GM23338 (cell line): ENCODE data around the gene CSTF3. TPM values are rescaled to one million over a fixed set of nuclear protein-coding genes. Genes with fewer than 3 reads are reported as not detected.
A peak's percentile ranks its signal among the peaks of the same experiment; 100 is the strongest.

ENCODE experiments used
- ATAC-seq: fragments of 200-7000 bp; cut with Tn5 transposase; 3 replicates; pipeline ENCODE4 v1.9.1; 2020
- DNase-seq: peaks from one replicate; pipeline ENCODE4 v3.0.0-alpha.2; 2015; ENCODE audit warnings: low spot score
- H2AFZ ChIP-seq: fragments of 200-600 bp; sonication (generic); 2 replicates; pipeline ENCODE4 v1.8.0; 2016; ENCODE audit warnings: antibody characterized with exemption, mild to moderate bottlenecking, moderate library complexity
- H3F3A ChIP-seq: fragments of 200-600 bp; sonication (generic); replicated peaks from 2 replicates; pipeline ENCODE4 v1.8.0; 2017; ENCODE audit warnings: antibody characterized with exemption, mixed run types, low read depth
- H3K27ac ChIP-seq: fragments of 200-600 bp; sonication (generic); 2 replicates; pipeline ENCODE4 v1.6.1; 2016; ENCODE audit warnings: low read depth
- H3K27me3 ChIP-seq: fragments of 200-600 bp; sonication (generic); 2 replicates; pipeline ENCODE4 v1.8.0; 2016; ENCODE audit warnings: mild to moderate bottlenecking, mixed run types, moderate library complexity; ENCODE audit not compliant: insufficient read depth
- H3K36me3 ChIP-seq: fragments of 200-600 bp; sonication (generic); 2 replicates; pipeline ENCODE4 v1.8.0; 2016; ENCODE audit warnings: mild to moderate bottlenecking; ENCODE audit not compliant: insufficient read depth
- H3K4me1 ChIP-seq: fragments of 200-600 bp; sonication (generic); 2 replicates; pipeline ENCODE4 v1.8.0; 2016; ENCODE audit warnings: mild to moderate bottlenecking, moderate library complexity; ENCODE audit not compliant: insufficient read depth
- H3K4me2 ChIP-seq: fragments of 200-600 bp; sonication (generic); 2 replicates; pipeline ENCODE4 v1.7.1; 2017; ENCODE audit warnings: mixed run types
- H3K4me3 ChIP-seq: fragments of 200-600 bp; sonication (generic); 2 replicates; pipeline ENCODE4 v1.6.1; 2016; ENCODE audit warnings: mixed run types
- H3K79me2 ChIP-seq: fragments of 200-600 bp; sonication (generic); replicated peaks from 2 replicates; pipeline ENCODE4 v1.8.0; 2017; ENCODE audit warnings: mild to moderate bottlenecking; ENCODE audit not compliant: insufficient read depth
- H3K9me2 ChIP-seq: fragments of 200-600 bp; sonication (generic); 2 replicates; pipeline ENCODE4 v1.8.0; 2017; ENCODE audit not compliant: insufficient read depth
- H4K20me1 ChIP-seq: fragments of 200-600 bp; sonication (generic); replicated peaks from 2 replicates; pipeline ENCODE4 v1.8.0; 2017; ENCODE audit warnings: mild to moderate bottlenecking; ENCODE audit not compliant: insufficient read depth
- H3K27ac Mint-ChIP-seq: 2 replicates; pipeline ENCODE4 v1.8.0; 2020; ENCODE audit warnings: inconsistent platforms, mild to moderate bottlenecking, moderate library complexity, mixed read lengths
- H3K27me3 Mint-ChIP-seq: 3 replicates; pipeline ENCODE4 v1.8.0; 2022; ENCODE audit warnings: low read depth, mild to moderate bottlenecking, moderate library complexity, mixed read lengths, inconsistent platforms; ENCODE audit not compliant: insufficient read depth, poor library complexity
- H3K36me3 Mint-ChIP-seq: 3 replicates; pipeline ENCODE4 v1.8.0; 2021; ENCODE audit warnings: low read depth, mild to moderate bottlenecking, inconsistent platforms, moderate library complexity, mixed read lengths
- H3K4me1 Mint-ChIP-seq: 3 replicates; pipeline ENCODE4 v1.8.0; 2020; ENCODE audit warnings: mild to moderate bottlenecking, inconsistent platforms, mixed read lengths
- H3K4me3 Mint-ChIP-seq: 3 replicates; pipeline ENCODE4 v1.8.0; 2021; ENCODE audit warnings: moderate library complexity, mild to moderate bottlenecking, inconsistent platforms, mixed read lengths
- H3K9me3 Mint-ChIP-seq: 3 replicates; pipeline ENCODE4 v1.8.0; 2020; ENCODE audit warnings: moderate library complexity, mild to moderate bottlenecking, inconsistent platforms, mixed read lengths
- CREB1 ChIP-seq: fragments of 250-450 bp; sonication (Bioruptor Pico); IDR thresholded peaks from 2 replicates; pipeline ENCODE4 v1.5.0; 2020; ENCODE audit warnings: low read depth, mild to moderate bottlenecking, moderate library complexity
- CTCF ChIP-seq, 2 experiments: fragments of 200-600 bp in 1 of 2; sonication (generic) in 1 of 2; conservative IDR thresholded peaks; 2 replicates each; pipeline versions ENCODE4 v1.5.1 to v1.6.1; 2016 to 2017; ENCODE audit warnings: antibody characterized with exemption in 2 of 2, low read depth in 2 of 2, mild to moderate bottlenecking in 2 of 2, moderate library complexity in 1 of 2
- ETS1 ChIP-seq: IDR thresholded peaks from 2 replicates; pipeline ENCODE4 v1.6.1; 2016; ENCODE audit warnings: antibody characterized with exemption
- EZH2 ChIP-seq: fragments of 200-600 bp; sonication (generic); IDR thresholded peaks from one replicate; pipeline ENCODE4 v1.8.0; 2017; ENCODE audit warnings: antibody characterized with exemption, mild to moderate bottlenecking, low read depth; ENCODE audit not compliant: unreplicated experiment
- EZH2phosphoT487 ChIP-seq: fragments of 200-600 bp; sonication (generic); IDR thresholded peaks from one replicate; pipeline ENCODE4 v1.8.1; 2018; ENCODE audit warnings: antibody characterized with exemption; ENCODE audit not compliant: unreplicated experiment
- JUNB ChIP-seq: IDR thresholded peaks from one replicate; pipeline ENCODE4 v1.6.1; 2016; ENCODE audit warnings: antibody characterized with exemption; ENCODE audit not compliant: unreplicated experiment
- NANOG ChIP-seq: IDR thresholded peaks from 2 replicates; pipeline ENCODE4 v1.6.1; 2016; ENCODE audit warnings: antibody characterized with exemption, borderline replicate concordance
- POLR2AphosphoS5 ChIP-seq: IDR thresholded peaks from 2 replicates; pipeline ENCODE4 v1.6.1; 2016; ENCODE audit warnings: antibody characterized with exemption, low read depth
- STAT1 ChIP-seq: IDR thresholded peaks from one replicate; pipeline ENCODE4 v1.6.1; 2016; ENCODE audit warnings: antibody characterized with exemption; ENCODE audit not compliant: unreplicated experiment
- ZNF114 ChIP-seq: fragments of 250-450 bp; sonication (Bioruptor Pico); IDR thresholded peaks from 2 replicates; pipeline ENCODE4 v1.5.0; 2020; ENCODE audit warnings: mild to moderate bottlenecking, moderate library complexity
- ZNF331 ChIP-seq: fragments of 250-450 bp; sonication (Bioruptor Pico); IDR thresholded peaks from 2 replicates; pipeline ENCODE4 v1.5.0; 2020; ENCODE audit warnings: low read depth, mild to moderate bottlenecking, moderate library complexity
- ZNF462 ChIP-seq: fragments of 250-450 bp; sonication (Bioruptor Pico); IDR thresholded peaks from 2 replicates; pipeline ENCODE4 v1.5.0; 2020; ENCODE audit warnings: mild to moderate bottlenecking, moderate library complexity
- polyA plus RNA-seq: library from polyadenylated mRNA; unstranded; fragments of >200 nt; fragmentation: Nextera tagmentation; extraction: Ambion mirVana; gene quantifications from 2 replicates; pipeline ENCODE4 v1.2.1, GENCODE V29; 2016
- total RNA-seq: library from RNA; depleted of rRNA; stranded (reverse); fragments of >200 nt; shearing (Covaris generic); gene quantifications from 2 replicates; pipeline ENCODE4 v1.2.3, GENCODE V29; 2014

The CSTF3 gene
- total and polyA plus RNA-seq, 2 experiments from 2014 or later: 83.2 to 158 TPM

GRCh38 chr11:33072465-33072864 lies 88.8 kb downstream of the CSTF3 start:
- H3K36me3 ChIP-seq: peaks cover 17% of the 10 kb centered on the region
- no peak overlapping the region for H3K27ac Mint-ChIP-seq

GRCh38 chr11:33068611-33069340 lies 92.5 kb downstream of the CSTF3 start:
- no peak overlapping the region for H3K27ac Mint-ChIP-seq
- H3K4me1 Mint-ChIP-seq: peaks cover 9% of the 10 kb centered on the region
- no peaks in the 10 kb centered on the region for H3K9me3 Mint-ChIP-seq
- 0 out of 2 replicates have a peak overlapping the region, but pooled peaks have one; percentile 50 for H3K27ac ChIP-seq
- peaks cover 7% of the 10 kb centered on the region; the same call in 1 of the 2 replicates for H4K20me1 ChIP-seq
- H3K4me1 ChIP-seq: peaks cover 5% of the 10 kb centered on the region; the same call in 1 of the 2 replicates
- no peak overlapping the region for H3K4me3 Mint-ChIP-seq
- peak; percentile 61 for DNase-seq
- H3K4me3 ChIP-seq: no peak overlapping the region
- H3K4me2 ChIP-seq: no peak overlapping the region
- peak; percentile 28 for ATAC-seq
- peaks cover 47% of the 10 kb centered on the region for H3K36me3 Mint-ChIP-seq
- 0 out of 2 replicates have a peak, but pooled peaks cover 2% of the 10 kb centered on the region for H3F3A ChIP-seq
- H3K9me2 ChIP-seq: no peaks in the 10 kb centered on the region
- H3K27me3 ChIP-seq: no peaks in the 10 kb centered on the region
- peaks cover 11% of the 10 kb centered on the region for H3K36me3 ChIP-seq
- H3K27me3 Mint-ChIP-seq: peaks cover 2% of the 10 kb centered on the region
- no peak overlapping the region for H2AFZ ChIP-seq
- H3K79me2 ChIP-seq: no peaks in the 10 kb centered on the region
- no peak for TF ChIP-seq ETS1
- TF ChIP-seq ZNF462 (CRISPR knock-in tag): no peak
- no peak for TF ChIP-seq EZH2
- TF ChIP-seq ZNF114 (CRISPR knock-in tag): no peak
- no peak for TF ChIP-seq ZNF331 (CRISPR knock-in tag)
- TF ChIP-seq CREB1: no peak
- no peak for TF ChIP-seq CTCF (conservative IDR thresholded peaks at IDR 0.05; ENCODE audit: low read depth in 2 of 2)
- no peak for TF ChIP-seq JUNB
- TF ChIP-seq POLR2AphosphoS5: no peak
- TF ChIP-seq NANOG: no peak
- TF ChIP-seq EZH2phosphoT487: no peak
- no peak for TF ChIP-seq STAT1

More at GRCh38 chr11:33072465-33072864, 88.8 kb downstream of the CSTF3 start:
- TF ChIP-seq JUNB: no peak
- TF ChIP-seq NANOG: no peak
- no peak overlapping the region for H3K27ac ChIP-seq
- H3F3A ChIP-seq: no peaks in the 10 kb centered on the region
- Mint-ChIP-seq H3K4me1 (no peaks in the 10 kb centered on the region), H3K4me3 (no peak overlapping the region), H3K27me3 (peaks cover 4% of the 10 kb centered on the region), H3K36me3 (peaks cover 67% of the 10 kb centered on the region), H3K9me3 (no peaks in the 10 kb centered on the region)
- H3K4me2 ChIP-seq: no peak overlapping the region
- ATAC-seq (no peak), DNase-seq (no peak)
- 0 out of 2 replicates have a peak, but pooled peaks cover 4% of the 10 kb centered on the region for H4K20me1 ChIP-seq
- no peaks in the 10 kb centered on the region for H3K79me2 ChIP-seq
- H2AFZ ChIP-seq: no peak overlapping the region
- H3K27me3 ChIP-seq: no peaks in the 10 kb centered on the region
- no peaks in the 10 kb centered on the region for H3K9me2 ChIP-seq
- H3K4me3 ChIP-seq: no peak overlapping the region
- no peaks in the 10 kb centered on the region for H3K4me1 ChIP-seq
